IPS-18a (cell line): ENCODE data around the gene EMX1.
"Not testable (repeated sequence)": the region's sequence is repeated elsewhere in the genome, so short reads cannot be mapped to it uniquely, and the experiment has no call there.

Experiments used
- H3K27ac ChIP-seq: one replicate; pipeline ENCODE4 v1.5.1; 2013; ENCODE audit warnings: low read length
- H3K27me3 ChIP-seq: one replicate; pipeline ENCODE4 v1.6.1; 2013; ENCODE audit warnings: mild to moderate bottlenecking, low read length; ENCODE audit not compliant: control insufficient read depth, insufficient read depth
- H3K36me3 ChIP-seq: one replicate; pipeline ENCODE4 v1.6.1; 2013; ENCODE audit warnings: low read depth, low read length; ENCODE audit not compliant: control insufficient read depth
- H3K4me1 ChIP-seq: one replicate; pipeline ENCODE4 v1.6.1; 2013; ENCODE audit warnings: low read depth, low read length; ENCODE audit not compliant: control insufficient read depth
- H3K4me3 ChIP-seq: one replicate; pipeline ENCODE4 v1.5.1; 2013; ENCODE audit warnings: low read length
- H3K9ac ChIP-seq: one replicate; pipeline ENCODE4 v1.6.1; 2013; ENCODE audit warnings: mild to moderate bottlenecking, low read length, moderate library complexity
- H3K9me3 ChIP-seq: one replicate; pipeline ENCODE4 v1.6.1; 2013; ENCODE audit warnings: low read depth, low read length; ENCODE audit not compliant: control insufficient read depth

Gene EMX1

GRCh38 chr2:72892506-72893173 lies 24.7 kb upstream of the EMX1 start:
- Histone ChIP-seq H3K36me3 (no peaks in the 10 kb centered on the region), H3K9ac (no peak overlapping the region), H3K27ac (no peak overlapping the region), H3K4me1 (peaks cover 14% of the 10 kb centered on the region), H3K4me3 (no peak overlapping the region), H3K9me3 (no peaks in the 10 kb centered on the region), H3K27me3 (peaks cover 62% of the 10 kb centered on the region)

- no peak overlapping the region for H3K4me3 ChIP-seq
- no peak overlapping the region for H3K9ac ChIP-seq
- peaks cover 9% of the 10 kb centered on the region for H3K4me1 ChIP-seq
- H3K27ac ChIP-seq, result no peak overlapping the region
- H3K36me3 ChIP-seq, result no peaks in the 10 kb centered on the region
- H3K9me3 ChIP-seq, result no peaks in the 10 kb centered on the region
- peaks cover 58% of the 10 kb centered on the region for H3K27me3 ChIP-seq
These were observed 23.6 kb upstream of the EMX1 start for GRCh38 chr2:72893594-72894319.

GRCh38 chr2:72894514-72894913 lies 22.8 kb upstream of the EMX1 start:
- no peak overlapping the region for H3K27ac ChIP-seq
- no peaks in the 10 kb centered on the region for H3K36me3 ChIP-seq
- H3K27me3 ChIP-seq, result peaks cover 59% of the 10 kb centered on the region
- no peak overlapping the region for H3K4me3 ChIP-seq
- H3K9ac ChIP-seq, result no peak overlapping the region
- peaks cover 9% of the 10 kb centered on the region for H3K4me1 ChIP-seq
- H3K9me3 ChIP-seq, result no peaks in the 10 kb centered on the region

GRCh38 chr2:72895154-72895553 lies 22.2 kb upstream of the EMX1 start:
- no peaks in the 10 kb centered on the region for H3K9me3 ChIP-seq
- no peaks in the 10 kb centered on the region for H3K36me3 ChIP-seq
- H3K4me1 ChIP-seq, result peaks cover 9% of the 10 kb centered on the region
- peaks cover 53% of the 10 kb centered on the region for H3K27me3 ChIP-seq
- no peak overlapping the region for H3K27ac ChIP-seq
- no peak overlapping the region for H3K9ac ChIP-seq
- no peak overlapping the region for H3K4me3 ChIP-seq

- H3K4me1 ChIP-seq, result peaks cover 9% of the 10 kb centered on the region
- no peak overlapping the region for H3K9ac ChIP-seq
- no peak overlapping the region for H3K4me3 ChIP-seq
- H3K36me3 ChIP-seq, result no peaks in the 10 kb centered on the region
- peaks cover 60% of the 10 kb centered on the region for H3K27me3 ChIP-seq
- no peaks in the 10 kb centered on the region for H3K9me3 ChIP-seq
- H3K27ac ChIP-seq, result no peak overlapping the region
These were observed 21.5 kb upstream of the EMX1 start for GRCh38 chr2:72895759-72896281.

GRCh38 chr2:72896446-72896845 lies 20.9 kb upstream of the EMX1 start:
- H3K4me1 ChIP-seq, result peaks cover 9% of the 10 kb centered on the region
- H3K27me3 ChIP-seq, result peaks cover 66% of the 10 kb centered on the region
- no peak overlapping the region for H3K9ac ChIP-seq
- H3K4me3 ChIP-seq, result no peak overlapping the region
- H3K9me3 ChIP-seq, result no peaks in the 10 kb centered on the region
- H3K36me3 ChIP-seq, result no peaks in the 10 kb centered on the region
- H3K27ac ChIP-seq, result no peak overlapping the region

- Histone ChIP-seq H3K9ac (no peak overlapping the region), H3K27me3 (peaks cover 80% of the 10 kb centered on the region), H3K4me1 (peaks cover 9% of the 10 kb centered on the region), H3K9me3 (no peaks in the 10 kb centered on the region), H3K27ac (no peak overlapping the region), H3K36me3 (no peaks in the 10 kb centered on the region), H3K4me3 (no peak overlapping the region)
These were observed 19.3 kb upstream of the EMX1 start for GRCh38 chr2:72897785-72898584.

GRCh38 chr2:72898585-72898906 lies 18.8 kb upstream of the EMX1 start:
- Histone ChIP-seq H3K27me3 (peaks cover 80% of the 10 kb centered on the region), H3K9me3 (no peaks in the 10 kb centered on the region), H3K4me1 (peaks cover 9% of the 10 kb centered on the region), H3K4me3 (no peak overlapping the region), H3K9ac (no peak overlapping the region), H3K36me3 (no peaks in the 10 kb centered on the region), H3K27ac (no peak overlapping the region)

GRCh38 chr2:72900191-72900825 lies 17.0 kb upstream of the EMX1 start:
- Histone ChIP-seq H3K4me3 (no peak overlapping the region), H3K36me3 (no peaks in the 10 kb centered on the region), H3K9ac (no peak overlapping the region), H3K9me3 (no peaks in the 10 kb centered on the region), H3K27ac (no peak overlapping the region), H3K4me1 (peaks cover 3% of the 10 kb centered on the region), H3K27me3 (peaks cover 74% of the 10 kb centered on the region)

- Histone ChIP-seq H3K36me3 (no peaks in the 10 kb centered on the region), H3K4me1 (no peaks in the 10 kb centered on the region), H3K4me3 (no peak overlapping the region), H3K27me3 (peaks cover 69% of the 10 kb centered on the region), H3K9me3 (no peaks in the 10 kb centered on the region), H3K9ac (no peak overlapping the region), H3K27ac (no peak overlapping the region)
These were observed 15.9 kb upstream of the EMX1 start for GRCh38 chr2:72901426-72901825.

GRCh38 chr2:72907369-72907768 lies 9.9 kb upstream of the EMX1 start:
- peaks cover 83% of the 10 kb centered on the region for H3K27me3 ChIP-seq
- H3K4me1 ChIP-seq, H3K27ac ChIP-seq, H3K9me3 ChIP-seq, H3K36me3 ChIP-seq, H3K4me3 ChIP-seq, H3K9ac ChIP-seq: not testable (repeated sequence)
